GM12892 (cell line): ENCODE results near the gene DNAJC7.

Experiments
- DNase-seq: peaks from one replicate; pipeline ENCODE4 v3.0.0; 2011; ENCODE audit not compliant: insufficient read length
- FAIRE-seq: peaks from 2 replicates; lab custom pipeline; 2011; peaks lifted over from hg19 to GRCh38; lab: Jason Lieb, UNC
- POLR2A ChIP-seq: IDR thresholded peaks from 2 replicates; pipeline ENCODE4 v1.6.1; 2011; ENCODE audit warnings: low read depth, low read length, control low read depth
- POLR2AphosphoS5 ChIP-seq: IDR thresholded peaks from 2 replicates; pipeline ENCODE4 v1.6.1; 2011; ENCODE audit warnings: low read depth, low read length, control low read depth
- TAF1 ChIP-seq: IDR thresholded peaks from 2 replicates; pipeline ENCODE4 v1.6.1; 2011; ENCODE audit warnings: low read depth, mild to moderate bottlenecking, control low read depth, low read length, borderline replicate concordance

Gene DNAJC7

GRCh38 chr17:41959336-41960095 lies 57.7 kb downstream of the DNAJC7 start:
- no peak for DNase-seq
- FAIRE-seq: no peak
- TF ChIP-seq POLR2A: no peak
- TF ChIP-seq TAF1: no peak
- TF ChIP-seq POLR2AphosphoS5: no peak

- FAIRE-seq (no peak), DNase-seq (no peak)
- TF ChIP-seq POLR2AphosphoS5: no peak
- no peak for TF ChIP-seq TAF1
- TF ChIP-seq POLR2A: no peak
Observed at GRCh38 chr17:41959030-41959335, 58.3 kb downstream of the DNAJC7 start.

GRCh38 chr17:41957869-41958439 lies 59.3 kb downstream of the DNAJC7 start:
- TF ChIP-seq POLR2AphosphoS5 (no peak), TAF1 (no peak), POLR2A (no peak)
- DNase-seq (no peak), FAIRE-seq (no peak)

- TF ChIP-seq TAF1 (no peak), POLR2A (no peak), POLR2AphosphoS5 (no peak)
- no peak for DNase-seq
- no peak for FAIRE-seq
Observed at GRCh38 chr17:41957031-41957868, 60.0 kb downstream of the DNAJC7 start.

- TF ChIP-seq TAF1 (no peak), POLR2AphosphoS5 (no peak), POLR2A (no peak)
- DNase-seq (no peak), FAIRE-seq (no peak)
Observed at GRCh38 chr17:41956522-41956921, 60.7 kb downstream of the DNAJC7 start.

GRCh38 chr17:41948762-41949460 lies 68.3 kb downstream of the DNAJC7 start:
- no peak for TF ChIP-seq POLR2A
- no peak for TF ChIP-seq POLR2AphosphoS5
- TF ChIP-seq TAF1: no peak
- FAIRE-seq (no peak), DNase-seq (no peak)

GRCh38 chr17:41944943-41945342 lies 72.3 kb downstream of the DNAJC7 start:
- FAIRE-seq (no peak), DNase-seq (no peak)
- TF ChIP-seq POLR2AphosphoS5: no peak
- no peak for TF ChIP-seq TAF1
- TF ChIP-seq POLR2A: no peak

DNA sequence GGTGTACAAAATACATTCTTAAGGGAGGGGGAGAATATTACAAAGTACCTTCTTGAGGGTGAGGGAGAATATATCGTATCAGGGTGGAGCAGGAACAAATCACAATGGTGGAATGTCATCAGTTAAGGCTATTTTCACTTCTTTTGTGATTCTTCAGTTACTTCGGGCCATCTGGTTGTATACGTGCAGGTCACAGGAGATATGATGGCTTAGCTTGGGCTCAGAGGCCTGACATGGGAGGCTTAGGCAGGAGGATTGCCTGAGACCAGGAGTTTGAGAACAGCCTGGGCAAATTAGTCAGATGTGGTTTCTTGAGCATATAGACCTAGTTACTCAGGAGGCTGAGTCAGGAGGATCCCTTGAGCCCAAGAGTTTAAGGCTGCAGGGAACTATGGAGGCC lies 73.7 kb downstream of the DNAJC7 start:
- TF ChIP-seq POLR2AphosphoS5: no peak
- no peak for TF ChIP-seq TAF1
- no peak for TF ChIP-seq POLR2A
- no peak for FAIRE-seq
- DNase-seq: no peak

DNA sequence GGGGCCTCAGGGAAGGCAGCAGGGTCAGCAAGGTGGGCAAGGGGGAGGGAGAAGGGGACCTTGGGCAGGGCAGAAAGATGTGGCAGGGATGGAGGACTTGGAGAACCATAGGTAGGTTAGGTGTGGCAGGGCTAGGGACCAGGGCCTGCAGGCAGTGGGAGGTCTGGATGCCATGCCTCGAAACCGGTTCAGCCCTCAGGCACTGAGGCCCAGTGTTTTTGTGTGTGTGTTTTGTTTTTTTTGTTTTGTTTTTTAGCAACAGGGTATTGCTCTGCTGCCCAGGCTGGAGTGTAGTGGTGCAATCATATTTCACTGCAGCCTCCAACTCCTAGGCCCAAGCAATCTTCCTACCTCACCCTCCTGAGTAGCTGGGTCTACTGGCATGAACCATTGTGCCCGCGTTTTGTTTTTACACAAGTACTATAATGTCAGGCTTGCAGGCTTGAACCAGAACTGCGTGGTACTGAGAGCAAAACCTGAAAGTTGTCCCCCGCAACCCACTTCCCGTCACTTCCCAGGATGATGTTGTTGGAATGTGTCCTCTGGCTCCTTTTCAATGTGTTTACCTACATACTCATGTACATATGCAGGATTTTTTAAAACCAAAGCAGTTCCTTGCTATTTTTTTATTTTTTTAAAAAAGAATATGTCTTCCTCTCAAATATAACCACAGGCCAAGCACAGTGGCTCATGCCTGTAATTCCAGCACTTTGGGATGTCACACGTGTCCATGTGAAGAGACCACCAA lies 74.4 kb downstream of the DNAJC7 start:
- FAIRE-seq: no peak
- TF ChIP-seq POLR2AphosphoS5 (no peak), POLR2A (no peak), TAF1 (no peak)
- no peak for DNase-seq

DNA sequence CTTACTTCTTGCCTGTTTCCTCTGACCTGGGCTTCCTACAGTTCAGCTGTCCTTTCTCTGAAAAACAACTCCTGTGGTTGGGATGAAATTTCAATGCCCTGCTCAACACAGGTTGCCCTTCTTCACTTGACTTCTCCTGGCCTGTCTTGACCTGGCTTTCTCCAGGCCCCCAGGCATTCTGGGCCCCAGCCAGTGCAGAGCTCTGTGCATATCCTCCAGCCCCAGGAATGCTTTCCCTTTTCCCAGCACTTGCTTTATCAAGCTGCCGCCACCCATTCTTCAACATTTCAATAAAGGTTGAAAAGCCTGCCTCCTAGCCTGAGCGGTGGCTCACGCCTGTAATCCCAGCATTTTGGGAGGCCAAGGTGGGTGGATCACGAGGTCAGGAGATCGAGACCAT lies 76.1 kb downstream of the DNAJC7 start:
- FAIRE-seq (no peak), DNase-seq (no peak)

DNA sequence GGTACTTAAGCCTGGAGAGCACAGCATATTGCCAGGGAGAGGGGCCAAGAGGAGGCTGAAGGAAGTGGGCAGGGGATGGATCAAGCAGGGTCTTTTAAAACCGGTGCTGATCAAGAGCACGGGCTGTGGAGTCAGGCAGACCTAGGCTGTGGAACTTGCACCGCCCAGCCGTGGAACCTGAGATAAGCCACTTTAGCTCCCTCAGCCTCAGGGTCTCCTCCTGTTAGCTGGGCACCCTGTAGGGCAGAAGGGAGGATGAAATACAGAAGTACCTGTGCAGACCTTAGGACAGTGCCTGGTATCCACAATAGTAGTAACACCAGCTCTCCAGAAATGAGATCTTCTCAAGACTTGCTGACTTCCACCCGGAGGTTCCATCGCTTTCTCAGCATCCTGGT lies 77.5 kb downstream of the DNAJC7 start:
- TF ChIP-seq POLR2A (no peak), POLR2AphosphoS5 (no peak), TAF1 (no peak)
- DNase-seq (no peak), FAIRE-seq (no peak)

More for the DNA sequence above, 76.1 kb downstream of the DNAJC7 start:
- no peak for TF ChIP-seq TAF1
- no peak for TF ChIP-seq POLR2AphosphoS5
- TF ChIP-seq POLR2A: no peak
